ENCODE data around the gene TRIM10.

Gene TRIM10

GRCh38 chr6:30160785-30161531, at the start of gene TRIM10:
TSS of gene TRIM10 (minus strand) at chr6:30161211. CDS start at chr6:30160858, 353 bp downstream.
- peak; percentile 72 for TF ChIP-seq GATA1 (IDR thresholded peaks at IDR 0.05; ENCODE audit: low read depth, low read length)
- TF ChIP-seq POLR2A (IDR thresholded peaks at IDR 0.05; ENCODE audit: low read length) = peak; percentile 85
- DNase-seq = peak; percentile 91 to 98

- DNase-seq = no peak
- TF ChIP-seq GATA1 (IDR thresholded peaks at IDR 0.05; ENCODE audit: low read depth, low read length) (no peak), POLR2A (IDR thresholded peaks at IDR 0.05; ENCODE audit: low read length) (no peak)
Observed at GRCh38 chr6:30207619-30208295, 46.7 kb upstream of the TRIM10 start.

- TF ChIP-seq POLR2A (IDR thresholded peaks at IDR 0.05; ENCODE audit: low read length) (no peak), GATA1 (IDR thresholded peaks at IDR 0.05; ENCODE audit: low read depth, low read length) (no peak)
Observed at GRCh38 chr6:30206799-30207618, 46.0 kb upstream of the TRIM10 start.

GRCh38 chr6:30206152-30206551, 45.1 kb upstream of the TRIM10 start:
- TF ChIP-seq GATA1 (IDR thresholded peaks at IDR 0.05; ENCODE audit: low read depth, low read length) (no peak), POLR2A (IDR thresholded peaks at IDR 0.05; ENCODE audit: low read length) (no peak)
- DNase-seq = no peak

More at GRCh38 chr6:30206799-30207618, 46.0 kb upstream of the TRIM10 start:
- no peak for DNase-seq

- TF ChIP-seq GATA1 (IDR thresholded peaks at IDR 0.05; ENCODE audit: low read depth, low read length) (no peak), POLR2A (IDR thresholded peaks at IDR 0.05; ENCODE audit: low read length) (no peak)
- DNase-seq = no peak
Observed at GRCh38 chr6:30204116-30204515, 43.1 kb upstream of the TRIM10 start.

- DNase-seq = no peak
- TF ChIP-seq GATA1 (IDR thresholded peaks at IDR 0.05; ENCODE audit: low read depth, low read length) = no peak
- no peak for TF ChIP-seq POLR2A (IDR thresholded peaks at IDR 0.05; ENCODE audit: low read length)
Observed at GRCh38 chr6:30202366-30202765, 41.4 kb upstream of the TRIM10 start.

GRCh38 chr6:30200551-30201281, 39.7 kb upstream of the TRIM10 start:
- no peak for DNase-seq
- TF ChIP-seq GATA1 (IDR thresholded peaks at IDR 0.05; ENCODE audit: low read depth, low read length) (no peak), POLR2A (IDR thresholded peaks at IDR 0.05; ENCODE audit: low read length) (no peak)

- no peak for DNase-seq
- no peak for TF ChIP-seq POLR2A (IDR thresholded peaks at IDR 0.05; ENCODE audit: low read length)
- no peak for TF ChIP-seq GATA1 (IDR thresholded peaks at IDR 0.05; ENCODE audit: low read depth, low read length)
Observed at GRCh38 chr6:30198166-30199084, 37.4 kb upstream of the TRIM10 start.

- DNase-seq = no peak
- TF ChIP-seq POLR2A (IDR thresholded peaks at IDR 0.05; ENCODE audit: low read length) (no peak), GATA1 (IDR thresholded peaks at IDR 0.05; ENCODE audit: low read depth, low read length) (no peak)
Observed at GRCh38 chr6:30196376-30196775, 35.4 kb upstream of the TRIM10 start.

GRCh38 chr6:30195951-30196350, 34.9 kb upstream of the TRIM10 start:
- no peak for TF ChIP-seq POLR2A (IDR thresholded peaks at IDR 0.05; ENCODE audit: low read length)
- TF ChIP-seq GATA1 (IDR thresholded peaks at IDR 0.05; ENCODE audit: low read depth, low read length) = no peak
- no peak for DNase-seq

- no peak for DNase-seq
- TF ChIP-seq GATA1 (IDR thresholded peaks at IDR 0.05; ENCODE audit: low read depth, low read length) (no peak), POLR2A (IDR thresholded peaks at IDR 0.05; ENCODE audit: low read length) (no peak)
Observed at GRCh38 chr6:30194797-30195690, 34.0 kb upstream of the TRIM10 start.

- TF ChIP-seq POLR2A (IDR thresholded peaks at IDR 0.05; ENCODE audit: low read length) (no peak), GATA1 (IDR thresholded peaks at IDR 0.05; ENCODE audit: low read depth, low read length) (no peak)
- no peak for DNase-seq
Observed at GRCh38 chr6:30192076-30192475, 31.1 kb upstream of the TRIM10 start.

Measured in erythroblast (primary cell).